Astrocyte of the spinal cord (primary cell): ENCODE measurements around the gene JAG2.

Source experiments
- DNase-seq: peaks from one replicate; pipeline ENCODE4 v3.0.0; 2011; ENCODE audit warnings: low read depth, low spot score
- H3K4me3 ChIP-seq: 2 replicates; pipeline ENCODE4 v1.5.1; 2011; ENCODE audit warnings: low read depth, mild to moderate bottlenecking, low read length, moderate library complexity
- in situ Hi-C: cut with HindIII; loops from 2 replicates; pipeline ENCODE4 v1.10.0; 2017; ENCODE audit warnings: low sequenced_read_pairs
- TF ChIP-seq, protein P1 (sequence below): IDR thresholded peaks from 2 replicates; pipeline ENCODE4 v1.5.1; 2012; ENCODE audit warnings: low read depth, mild to moderate bottlenecking, low read length, inconsistent platforms

JAG2 gene

DNA sequence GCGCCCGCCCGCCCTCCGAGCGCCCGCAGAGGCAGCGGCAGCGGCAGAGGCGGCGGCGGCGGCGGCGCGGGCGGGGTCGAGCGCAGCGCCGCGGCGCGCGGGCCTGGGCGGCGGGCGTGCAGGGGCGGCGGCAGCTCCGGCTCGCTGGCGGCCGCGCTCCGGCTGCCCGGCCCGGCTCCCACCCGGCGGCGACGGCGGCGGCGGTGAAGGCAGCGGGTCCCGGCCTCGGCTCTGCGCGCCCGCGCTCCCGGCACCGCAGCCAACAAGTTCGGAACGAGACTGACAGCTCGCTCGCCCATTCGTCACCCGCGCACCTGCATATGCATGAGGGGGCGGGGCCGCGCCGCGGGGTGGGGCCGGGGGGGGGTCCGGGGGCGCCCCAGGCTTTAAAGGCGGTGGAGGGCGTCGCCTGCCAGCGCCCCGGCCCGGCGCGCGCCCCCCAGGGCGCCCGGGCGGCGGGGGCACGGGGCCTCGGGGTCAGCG is at the start of gene JAG2:
Gene JAG2 (minus strand): TSS at position 281 of the 483 bp plus-strand sequence. CDS start 356 bp downstream, outside the sequence.
- no peak for DNase-seq
- in situ Hi-C loops = no loop called here
- TF ChIP-seq, protein P1, sequence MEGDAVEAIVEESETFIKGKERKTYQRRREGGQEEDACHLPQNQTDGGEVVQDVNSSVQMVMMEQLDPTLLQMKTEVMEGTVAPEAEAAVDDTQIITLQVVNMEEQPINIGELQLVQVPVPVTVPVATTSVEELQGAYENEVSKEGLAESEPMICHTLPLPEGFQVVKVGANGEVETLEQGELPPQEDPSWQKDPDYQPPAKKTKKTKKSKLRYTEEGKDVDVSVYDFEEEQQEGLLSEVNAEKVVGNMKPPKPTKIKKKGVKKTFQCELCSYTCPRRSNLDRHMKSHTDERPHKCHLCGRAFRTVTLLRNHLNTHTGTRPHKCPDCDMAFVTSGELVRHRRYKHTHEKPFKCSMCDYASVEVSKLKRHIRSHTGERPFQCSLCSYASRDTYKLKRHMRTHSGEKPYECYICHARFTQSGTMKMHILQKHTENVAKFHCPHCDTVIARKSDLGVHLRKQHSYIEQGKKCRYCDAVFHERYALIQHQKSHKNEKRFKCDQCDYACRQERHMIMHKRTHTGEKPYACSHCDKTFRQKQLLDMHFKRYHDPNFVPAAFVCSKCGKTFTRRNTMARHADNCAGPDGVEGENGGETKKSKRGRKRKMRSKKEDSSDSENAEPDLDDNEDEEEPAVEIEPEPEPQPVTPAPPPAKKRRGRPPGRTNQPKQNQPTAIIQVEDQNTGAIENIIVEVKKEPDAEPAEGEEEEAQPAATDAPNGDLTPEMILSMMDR = no peak
- H3K4me3 ChIP-seq = no peak within 1 kb of the TSS

- TF ChIP-seq, protein P1 = no peak
- no peak for DNase-seq
- in situ Hi-C loops = no loop called here
- H3K4me3 ChIP-seq = no peak overlapping the region
These were observed 49.2 kb upstream of the JAG2 start for GRCh38 chr14:105217774-105218173.

- no peak overlapping the region for H3K4me3 ChIP-seq
- TF ChIP-seq, protein P1 = no peak
- in situ Hi-C loops = no loop called here
- no peak for DNase-seq
These were observed 48.1 kb upstream of the JAG2 start for GRCh38 chr14:105216490-105217247.

DNA sequence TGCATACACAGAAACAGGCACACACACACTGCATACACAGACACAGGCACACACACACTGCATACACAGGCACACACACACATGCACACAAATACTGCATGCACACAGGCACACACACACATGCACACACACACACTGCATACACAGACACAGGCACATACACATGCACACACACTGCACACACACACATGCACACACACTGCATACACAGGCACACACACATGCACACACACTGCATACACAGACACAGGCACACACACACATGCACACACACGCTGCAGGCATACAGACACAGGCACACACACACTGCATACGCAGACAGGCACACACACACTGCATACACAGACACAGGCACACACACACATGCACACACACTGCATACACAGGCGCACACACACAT is 47.0 kb upstream of the JAG2 start:
- TF ChIP-seq, protein P1 = no peak
- H3K4me3 ChIP-seq = no peak overlapping the region
- in situ Hi-C loops = no loop called here
- DNase-seq = no peak

DNA sequence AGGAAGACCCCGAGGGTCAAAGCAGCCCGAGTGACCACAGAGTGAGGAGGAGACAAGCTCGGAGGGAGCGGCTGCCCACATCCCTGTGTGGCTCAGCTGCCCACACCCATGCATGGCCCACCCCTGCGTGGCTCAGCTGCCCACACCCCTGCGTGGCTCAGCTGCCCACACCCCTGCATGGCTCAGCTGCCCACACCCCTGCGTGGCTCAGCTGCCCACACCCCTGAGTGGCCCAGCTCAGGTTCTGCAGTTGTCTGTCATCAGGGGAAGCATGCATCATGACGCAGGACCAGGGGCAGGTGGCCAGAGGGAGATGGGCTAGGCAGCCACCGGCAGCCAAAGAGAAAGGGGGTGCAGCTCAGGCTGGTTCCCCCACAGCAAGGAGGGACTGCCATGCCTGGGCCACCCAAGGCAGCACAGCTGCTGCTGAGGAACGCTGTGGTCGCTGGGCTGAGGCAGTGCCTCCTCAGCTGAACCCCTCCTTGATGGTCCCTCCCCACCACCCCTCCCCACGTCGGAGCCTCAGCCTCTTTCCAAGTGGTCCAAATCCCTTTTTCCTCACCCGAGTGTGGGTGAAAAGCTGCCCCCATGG is 45.8 kb upstream of the JAG2 start:
- TF ChIP-seq, protein P1 = no peak
- no peak overlapping the region for H3K4me3 ChIP-seq
- in situ Hi-C loops = no loop called here
- DNase-seq = no peak

GRCh38 chr14:105213361-105213760 is 44.8 kb upstream of the JAG2 start:
- no peak for DNase-seq
- TF ChIP-seq, protein P1 = no peak
- in situ Hi-C loops = no loop called here
- no peak overlapping the region for H3K4me3 ChIP-seq
